Stimulated activated CD4-positive, alpha-beta T cell treated with anti-CD3 and anti-CD28 coated beads, Interleukin-4, amount 100 ng/mL, for 48 hours (primary cell): Measurements from ENCODE around the gene CHMP1A.
"Not testable (repeated sequence)": the region's sequence is repeated elsewhere in the genome, so short reads cannot be mapped to it uniquely, and the experiment has no call there.

Experiments used
- DNase-seq, 2 donors: peaks; one replicate each; pipeline ENCODE4 v3.0.0-alpha.2; 2020; ENCODE audit warnings: low read depth in 2 of 2

CHMP1A gene

DNA sequence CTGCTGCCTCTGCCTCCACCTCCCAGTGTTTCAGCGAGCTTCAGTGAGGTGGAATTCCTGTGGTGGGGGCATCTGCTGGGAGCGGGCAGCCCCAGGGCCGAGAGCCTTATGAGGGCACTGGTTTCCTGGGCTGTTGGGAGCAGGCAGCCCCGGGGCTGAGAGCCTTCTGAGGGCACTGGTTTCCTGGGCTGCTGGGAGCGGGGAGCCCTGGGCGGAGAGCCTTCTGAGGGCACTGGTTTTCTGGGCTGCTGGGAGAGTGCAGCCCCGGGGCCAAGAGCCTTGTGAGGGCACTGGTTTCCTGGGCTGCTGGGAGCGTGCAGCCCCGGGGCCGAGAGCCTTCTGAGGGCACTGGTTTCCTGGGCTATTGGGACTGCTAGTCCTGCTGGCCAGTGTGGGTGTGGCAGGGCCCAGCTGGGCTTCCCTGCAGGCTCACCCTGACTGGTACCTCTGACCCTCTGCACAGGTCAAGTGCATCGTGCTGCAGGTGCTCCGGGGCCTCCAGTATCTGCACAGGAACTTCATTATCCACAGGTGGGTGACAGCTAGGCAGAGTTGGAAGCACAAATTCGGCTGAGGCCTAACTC lies 34.6 kb upstream of the CHMP1A start:
- no peak for DNase-seq

DNA sequence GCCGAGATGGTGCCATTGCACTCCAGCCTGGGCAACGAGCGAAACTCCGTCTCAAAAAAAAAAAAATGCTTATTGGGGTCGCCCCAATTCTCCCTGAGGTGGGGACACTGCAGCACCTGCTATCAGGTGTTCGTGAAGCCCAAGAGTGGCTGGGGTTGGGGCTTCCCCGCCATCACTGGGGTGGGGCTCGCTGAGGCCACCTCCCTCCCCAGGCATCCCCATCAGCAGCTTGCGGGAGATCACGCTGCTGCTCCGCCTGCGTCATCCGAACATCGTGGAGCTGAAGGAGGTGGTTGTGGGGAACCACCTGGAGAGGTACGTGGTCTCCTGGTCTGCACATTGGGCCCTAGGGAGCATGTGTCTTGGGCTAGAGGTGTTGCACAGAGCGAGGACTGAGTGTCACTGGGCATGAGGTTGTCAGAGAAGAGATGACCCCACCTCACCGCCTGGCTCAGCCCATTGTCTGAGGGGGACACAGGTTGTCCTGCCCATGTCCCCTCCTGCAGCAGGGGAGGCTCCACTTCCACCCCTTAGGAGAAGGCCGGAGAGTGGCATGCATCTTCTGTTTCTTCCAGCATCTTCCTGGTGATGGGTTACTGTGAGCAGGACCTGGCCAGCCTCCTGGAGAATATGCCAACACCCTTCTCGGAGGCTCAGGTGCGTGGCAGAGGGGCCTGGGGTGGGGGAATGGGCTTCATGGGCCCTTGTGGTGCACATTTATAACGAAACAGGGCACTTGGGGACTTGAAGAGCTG lies 33.9 kb upstream of the CHMP1A start:
- no peak for DNase-seq

DNA sequence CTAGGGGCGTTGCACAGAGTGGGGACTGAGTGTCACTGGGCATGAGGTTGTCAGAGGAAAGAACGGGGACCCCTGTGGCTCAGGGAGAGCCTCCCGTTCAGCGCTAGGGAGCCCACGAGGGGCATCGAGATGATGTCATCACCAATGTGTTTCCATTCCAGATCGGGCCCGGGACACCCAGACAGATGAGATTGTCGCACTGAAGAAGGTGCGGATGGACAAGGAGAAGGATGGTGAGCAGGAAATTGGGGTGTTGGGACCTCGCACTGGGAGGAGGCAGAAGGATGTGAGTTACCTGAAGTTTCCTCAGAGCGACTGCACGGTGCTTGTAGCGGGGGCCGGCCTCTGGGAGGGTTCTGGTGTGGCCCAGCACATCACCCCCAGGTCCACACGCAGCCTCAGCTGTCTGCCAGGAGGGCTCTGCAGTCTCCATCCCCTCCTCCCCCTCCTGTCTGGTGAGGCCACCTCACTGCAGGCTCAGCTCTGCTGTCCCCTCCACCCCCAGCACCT lies 32.9 kb upstream of the CHMP1A start:
- DNase-seq, result no peak

DNA sequence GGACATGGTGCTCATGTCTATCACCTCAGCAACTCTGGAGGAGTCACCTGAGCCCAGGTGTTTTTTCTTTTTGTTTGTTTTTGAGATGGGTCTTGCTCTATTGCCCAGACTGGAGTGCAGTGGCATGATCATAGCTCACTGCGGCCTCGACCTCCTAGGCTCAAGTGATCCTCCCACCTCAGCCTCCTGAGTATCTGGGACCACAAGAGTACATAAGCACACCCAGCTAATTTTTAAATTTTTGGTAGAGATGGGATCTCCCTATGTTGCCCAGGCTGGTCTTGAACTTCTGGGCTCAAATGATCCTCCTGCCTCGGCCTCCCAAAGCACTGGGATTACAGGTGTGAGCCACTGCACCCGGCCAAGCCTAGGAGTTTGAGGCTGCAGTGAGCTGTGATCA lies 32.1 kb upstream of the CHMP1A start:
- not testable (repeated sequence) for DNase-seq

DNA sequence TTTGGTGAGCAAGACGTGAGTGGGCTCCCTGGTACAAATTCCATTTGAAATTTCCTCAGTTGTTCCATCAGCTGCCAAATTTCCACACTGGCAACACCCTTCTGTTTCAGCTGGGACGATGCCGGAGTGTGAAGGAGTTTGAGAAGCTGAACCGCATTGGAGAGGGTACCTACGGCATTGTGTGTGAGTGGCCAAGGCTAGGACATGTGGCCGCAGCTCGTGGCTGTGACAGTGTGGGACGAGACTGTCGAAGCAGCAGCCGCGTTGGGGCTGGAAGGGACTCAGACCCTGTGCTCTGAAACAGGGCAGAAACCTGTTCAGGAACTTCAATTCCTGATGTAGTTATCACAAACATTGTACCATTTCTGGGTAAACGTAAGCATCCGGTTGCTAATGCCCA lies 31.6 kb upstream of the CHMP1A start:
- no peak for DNase-seq

DNA sequence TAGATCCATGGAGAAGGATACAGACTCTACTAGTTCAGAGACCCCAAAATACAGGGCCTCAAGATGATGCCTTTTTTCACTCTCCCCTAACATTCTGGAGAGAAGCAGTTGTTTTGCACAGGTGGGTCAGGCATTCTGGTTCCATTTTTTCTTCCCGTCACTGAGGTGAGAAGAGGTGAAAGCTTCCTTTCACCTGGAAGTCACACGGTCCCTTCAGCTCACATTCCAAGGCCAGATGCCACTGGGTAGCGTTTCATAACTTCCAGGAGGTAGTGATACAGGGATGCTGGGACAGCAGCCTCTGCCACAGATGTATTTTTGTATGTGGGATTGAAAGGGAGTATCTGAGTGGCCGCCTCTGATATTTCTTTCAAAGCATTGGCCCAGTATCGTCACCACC lies 30.9 kb upstream of the CHMP1A start:
- no peak for DNase-seq

DNA sequence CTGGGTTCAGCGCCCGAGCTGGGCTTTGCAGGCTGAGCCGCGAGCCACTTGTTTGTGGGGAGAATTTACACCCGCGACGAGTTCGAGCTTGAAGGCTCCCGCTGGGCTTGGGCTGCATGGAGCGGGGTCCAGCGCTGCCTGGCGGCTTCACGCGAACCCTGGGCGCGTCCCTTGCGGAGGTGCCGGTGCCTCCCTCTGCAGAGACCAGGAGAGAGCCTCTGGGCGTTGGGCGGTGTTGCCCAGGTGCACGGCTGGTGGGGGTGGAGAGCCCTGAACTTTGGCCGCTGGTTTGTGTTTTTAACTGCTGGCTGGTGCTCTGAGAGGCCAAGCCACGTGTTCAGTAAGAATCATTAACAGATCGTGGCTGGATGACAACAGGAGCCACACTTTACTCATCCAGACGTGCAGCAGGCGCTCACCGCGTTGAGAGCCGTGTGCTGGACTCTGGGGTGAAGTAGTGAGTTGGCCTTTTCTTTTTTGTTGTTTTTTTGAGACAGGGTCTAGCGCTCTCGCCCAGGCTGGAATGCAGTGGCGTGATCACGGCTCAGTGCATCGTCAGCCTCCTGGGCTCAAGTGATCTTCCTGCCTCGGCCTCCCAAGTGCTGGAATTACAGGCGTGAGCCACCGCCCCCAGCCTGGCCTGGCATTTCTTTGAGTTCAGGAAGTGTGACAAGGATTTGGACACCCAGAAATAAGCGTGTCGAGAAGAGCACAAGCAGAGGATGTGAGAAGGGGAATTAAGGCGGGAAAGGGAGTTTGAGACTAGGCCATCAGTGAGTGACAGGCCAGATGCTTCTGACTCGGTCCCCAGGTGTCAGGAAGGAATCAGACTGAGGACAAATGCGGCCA lies 29.8 kb upstream of the CHMP1A start:
- DNase-seq, result peak in 1 of 2 donors; percentile 13

DNA sequence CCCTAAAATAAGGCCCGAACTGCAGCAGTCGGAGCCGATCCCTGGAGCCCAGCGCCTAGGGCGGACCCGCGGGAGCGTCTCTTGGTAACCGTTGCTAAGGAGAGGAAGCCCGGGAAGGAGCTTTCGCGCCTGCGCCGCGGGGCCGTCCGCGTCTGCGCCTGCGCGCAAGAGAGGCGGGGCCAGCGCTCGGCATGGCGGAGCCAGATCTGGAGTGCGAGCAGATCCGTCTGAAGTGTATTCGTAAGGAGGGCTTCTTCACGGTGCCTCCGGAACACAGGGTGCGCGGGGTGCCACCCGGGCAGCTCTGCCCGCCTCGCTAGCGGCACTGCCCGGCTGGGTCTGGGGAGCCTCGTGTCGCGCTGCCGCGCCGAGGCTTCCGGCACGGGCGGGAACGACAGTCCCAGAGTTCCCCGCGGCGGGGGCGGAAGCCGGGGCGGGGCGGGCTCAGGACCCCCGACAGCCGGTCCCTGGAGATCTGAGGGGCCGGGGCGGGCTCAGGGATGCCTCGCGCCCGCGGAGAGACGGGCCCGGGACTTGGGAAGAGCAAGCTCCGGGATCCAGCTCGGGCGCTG lies 29.1 kb upstream of the CHMP1A start, which contains the start of gene CDK10:
Gene CDK10 (plus strand): TSS at position 170 of the 572 bp plus-strand sequence. CDS start 22 bp downstream, at position 192.
- DNase-seq, result peak; percentile 82 to 91

DNA sequence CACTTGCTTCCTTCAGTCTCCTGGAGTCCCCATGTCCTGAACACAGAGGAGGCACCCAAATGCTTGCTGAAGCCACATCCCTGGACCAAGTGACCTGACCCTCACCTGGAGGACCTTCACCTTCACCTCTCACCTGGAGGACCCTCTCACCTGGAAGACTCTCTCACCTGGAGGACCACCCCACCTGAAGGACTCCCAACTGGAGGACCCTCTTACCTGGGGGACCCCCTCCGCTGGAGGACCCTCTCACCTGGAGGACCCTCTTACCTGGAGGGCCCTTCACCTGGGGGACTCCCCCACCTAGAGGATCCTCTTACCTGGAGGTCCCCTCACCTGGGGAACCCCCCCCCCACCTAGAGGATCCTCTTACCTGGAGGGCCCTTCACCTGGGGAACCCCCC lies 28.4 kb upstream of the CHMP1A start:
- no peak for DNase-seq

DNA sequence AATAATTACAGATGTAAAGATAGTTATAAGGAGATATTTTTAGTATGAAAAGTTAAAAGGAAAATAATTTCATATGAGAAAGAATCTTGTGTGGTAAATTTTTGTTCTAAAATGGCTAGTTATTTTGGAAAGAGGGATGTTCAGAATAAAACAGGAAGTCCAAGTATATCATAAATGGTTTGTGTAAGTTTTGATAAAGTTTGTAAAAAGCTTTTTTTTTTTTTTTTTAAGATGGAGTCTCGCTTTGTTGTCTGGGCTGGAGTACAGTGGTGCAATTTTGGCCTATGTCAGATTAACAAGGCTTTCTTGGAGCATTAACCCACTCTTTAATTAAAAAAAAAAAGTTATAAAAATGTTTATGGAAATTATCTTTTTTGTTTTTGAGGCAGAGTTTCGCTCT lies 20.8 kb upstream of the CHMP1A start:
- DNase-seq, result no peak

DNA sequence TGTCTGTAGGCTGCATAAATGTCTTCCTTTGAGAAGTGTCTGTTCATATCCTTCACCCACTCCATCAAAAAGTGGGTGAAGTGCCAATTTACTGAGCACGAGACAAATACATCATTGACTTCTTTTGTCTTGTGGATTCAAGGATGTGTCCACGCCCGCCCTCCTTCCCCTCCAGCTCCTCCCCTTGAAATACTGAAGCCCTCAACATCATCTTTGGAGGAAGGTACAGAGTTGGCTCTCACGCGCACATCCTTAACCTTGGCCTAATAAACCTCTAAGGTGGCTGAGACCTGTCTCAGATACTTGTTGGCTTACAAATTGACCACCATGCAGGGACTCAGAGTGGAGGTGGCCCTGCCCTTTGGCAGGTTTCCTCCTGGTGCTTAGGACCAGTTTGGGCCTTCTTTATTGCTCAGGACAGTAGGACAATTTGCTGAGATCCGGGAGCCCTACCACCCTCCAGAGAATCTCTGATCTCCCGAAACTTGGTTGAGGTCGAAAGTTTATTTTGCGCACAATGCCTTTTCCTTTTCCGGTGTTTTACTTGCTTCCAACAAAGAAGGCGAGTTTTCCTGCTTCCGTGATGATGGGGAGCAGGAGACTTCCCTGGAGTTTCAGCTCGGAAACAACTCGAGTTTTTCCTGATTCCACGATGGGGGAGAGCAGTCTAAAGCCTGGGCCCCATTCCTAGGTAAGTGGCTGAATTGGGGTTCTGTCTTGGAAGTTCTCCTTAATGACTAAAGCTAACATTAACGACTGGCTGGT lies 14.9 kb upstream of the CHMP1A start:
- DNase-seq, result no peak

DNA sequence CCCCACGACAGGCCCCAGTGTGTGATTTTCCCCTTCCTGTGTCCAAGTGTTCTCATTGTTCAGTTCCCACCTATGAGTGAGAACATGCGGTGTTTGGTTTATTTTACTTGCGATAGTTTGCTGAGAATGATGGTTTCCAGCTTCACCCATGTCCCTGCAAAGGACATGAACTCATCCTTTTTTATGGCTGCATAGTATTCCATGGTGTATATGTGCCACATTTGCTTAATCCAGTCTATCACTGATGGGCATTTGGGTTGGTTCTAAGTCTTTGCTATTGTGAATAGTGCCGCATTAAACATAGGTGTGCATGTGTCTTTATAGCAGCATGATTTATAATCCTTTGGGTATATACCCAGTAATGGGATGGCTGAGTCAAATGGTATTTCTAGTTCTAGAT lies 14.1 kb upstream of the CHMP1A start:
- not testable (repeated sequence) for DNase-seq

DNA sequence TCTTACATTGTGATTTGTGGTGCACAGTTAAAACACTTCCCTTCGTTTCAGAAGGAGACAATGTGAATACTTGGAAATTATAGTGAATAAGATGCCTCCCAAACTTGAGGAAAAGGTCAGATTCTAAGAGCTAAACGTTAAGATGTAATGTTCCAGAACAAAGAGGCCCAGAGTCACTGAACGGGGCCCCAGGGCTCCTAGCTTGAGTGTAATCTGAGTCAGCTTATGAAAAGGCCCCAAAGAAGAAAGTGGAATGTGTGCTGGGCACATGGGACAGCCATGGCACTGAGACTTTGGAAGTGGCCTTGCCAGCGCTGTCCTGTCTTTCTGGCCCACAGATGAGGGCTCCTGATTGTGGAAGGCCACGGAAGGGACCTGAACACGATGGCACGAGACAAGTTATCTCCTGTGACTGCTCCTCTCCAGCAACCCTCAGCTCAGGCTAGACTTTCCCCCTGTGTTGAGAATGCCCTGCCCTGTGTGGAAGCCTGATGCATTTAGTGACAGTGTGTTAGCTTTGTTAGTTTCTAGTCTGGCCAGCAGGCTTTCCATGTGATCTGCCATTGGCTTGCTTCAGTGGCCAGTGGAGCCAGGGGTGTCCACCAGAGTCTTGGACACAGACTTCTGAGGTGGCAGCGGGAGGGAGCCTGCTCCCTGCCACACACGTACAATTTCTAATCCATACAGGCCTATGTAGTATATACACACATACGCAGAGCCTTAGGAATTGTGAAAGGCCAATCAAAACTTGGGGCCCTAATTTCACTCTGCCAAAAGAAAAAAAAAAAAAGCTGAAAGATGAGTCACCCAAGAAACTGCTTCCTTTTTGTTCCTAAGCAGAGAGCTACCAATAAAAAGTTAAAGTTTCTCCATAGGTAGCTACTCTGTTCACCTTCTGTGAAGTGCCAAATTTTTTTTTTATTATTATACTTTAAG lies 13.3 kb upstream of the CHMP1A start:
- DNase-seq, result no peak

DNA sequence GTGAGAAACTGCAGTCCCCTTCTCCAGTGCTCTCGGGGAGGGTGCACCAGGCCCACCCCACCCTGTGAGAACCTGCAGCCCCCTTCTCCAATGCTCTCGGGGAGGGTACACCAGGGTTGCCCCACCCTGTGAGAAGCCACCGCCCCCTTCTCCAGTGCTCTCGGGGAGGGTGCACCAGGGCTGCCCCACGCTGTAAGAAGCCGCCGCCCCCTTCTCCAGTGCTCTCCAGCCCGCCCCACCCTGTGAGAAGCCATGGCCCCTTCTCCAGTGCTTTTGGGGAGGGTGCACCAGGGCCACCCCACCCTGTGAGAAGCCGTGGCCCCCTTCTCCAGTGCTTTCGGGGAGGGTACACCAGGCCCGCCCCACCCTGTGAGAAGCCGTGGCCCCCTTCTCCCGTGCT lies 12.2 kb upstream of the CHMP1A start:
- no peak for DNase-seq

DNA sequence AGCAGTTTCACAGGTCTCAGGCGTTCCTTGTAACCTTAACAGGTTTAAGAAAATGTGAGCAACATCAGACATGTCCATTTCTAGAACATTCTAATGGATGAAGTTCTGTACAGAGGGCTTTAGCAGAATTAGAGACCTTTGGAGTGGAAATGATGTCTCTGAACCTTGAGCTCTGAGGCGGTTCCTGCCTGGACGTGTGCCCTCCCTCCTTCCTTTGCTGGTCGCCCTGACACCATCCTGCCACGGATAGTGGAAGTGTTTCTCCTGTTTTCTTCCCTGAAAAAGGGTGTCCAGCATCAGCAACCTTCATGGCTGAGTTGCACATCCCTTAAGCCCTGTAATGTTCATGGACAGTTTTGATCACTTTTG lies 11.3 kb upstream of the CHMP1A start:
- DNase-seq, result no peak

DNA sequence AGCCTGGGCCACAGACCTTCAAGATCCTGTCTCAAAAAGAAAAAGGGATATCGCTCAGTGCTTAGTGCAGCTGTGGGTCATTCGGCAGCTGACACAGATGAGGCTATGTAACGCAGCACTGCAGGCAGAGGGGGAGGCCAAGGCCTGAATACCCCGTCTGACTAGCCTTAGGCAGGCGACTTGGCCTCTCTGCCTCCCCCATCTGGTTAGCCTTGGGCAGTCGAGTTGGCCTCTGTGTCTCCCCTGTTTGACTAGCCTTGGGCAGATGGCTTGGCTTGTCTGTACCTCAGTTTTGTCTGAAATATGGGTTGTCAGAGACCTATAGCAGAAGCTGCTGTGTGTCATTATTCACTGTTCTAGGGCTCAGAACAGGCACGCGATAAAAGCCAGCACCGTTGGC lies 10.1 kb upstream of the CHMP1A start:
- no peak for DNase-seq

DNA sequence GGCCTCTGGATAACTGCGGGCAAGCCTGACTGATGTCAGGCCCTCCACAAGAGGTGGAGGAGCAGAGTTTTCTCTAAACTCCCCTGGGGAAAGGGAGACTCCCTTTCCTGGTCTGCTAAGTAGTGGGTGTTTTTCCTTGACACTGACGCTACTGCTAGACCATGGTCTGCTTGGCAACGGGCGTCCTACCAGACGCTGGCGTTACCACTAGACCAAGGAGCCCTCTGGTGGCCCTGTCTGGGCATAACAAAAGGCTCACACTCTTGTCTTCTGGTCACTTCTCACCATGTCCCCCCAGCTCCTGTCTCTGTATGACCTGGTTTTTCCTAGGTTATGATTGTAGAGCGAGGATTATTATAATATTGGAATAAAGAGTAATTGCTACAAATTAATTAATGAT lies 9.5 kb upstream of the CHMP1A start:
- DNase-seq, result not testable (repeated sequence)

DNA sequence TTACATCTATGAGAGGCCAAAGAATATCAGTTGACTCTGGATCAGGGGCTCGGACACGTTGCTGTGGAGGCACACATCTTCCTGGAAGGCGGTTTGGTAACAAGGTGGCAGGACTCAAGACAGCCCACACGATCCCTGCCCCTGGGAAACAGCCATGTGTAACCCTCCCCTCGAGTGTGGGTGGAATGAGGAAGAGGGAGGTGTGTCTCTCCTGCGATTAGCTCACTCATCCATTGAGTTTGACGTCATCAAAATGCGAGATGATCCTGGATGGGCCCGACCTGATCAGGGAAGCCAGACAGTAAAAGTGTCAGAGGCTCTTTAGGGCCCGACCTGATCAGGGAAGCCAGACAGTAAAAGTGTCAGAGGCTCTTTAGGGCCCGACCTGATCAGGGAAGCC lies 6.7 kb upstream of the CHMP1A start:
- DNase-seq, result not testable (repeated sequence)

DNA sequence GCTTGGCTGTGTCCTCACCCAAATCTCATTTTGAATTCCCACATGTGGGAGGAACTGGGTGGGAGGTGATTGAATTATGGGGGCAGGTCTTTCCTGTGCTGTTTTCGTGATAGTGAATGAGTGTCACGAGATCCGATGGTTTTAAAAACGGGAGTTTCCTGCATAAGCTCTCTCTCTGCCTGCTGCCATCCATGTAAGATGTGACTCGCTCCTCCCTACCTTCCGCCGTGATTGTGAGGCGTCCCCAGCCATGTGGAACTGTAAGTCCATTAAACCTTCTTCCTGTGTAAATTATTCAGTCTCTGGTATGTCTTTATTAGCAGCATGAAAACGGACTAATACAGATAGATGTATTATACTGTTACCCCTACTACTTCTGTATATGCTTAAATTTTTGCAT lies 3.7 kb upstream of the CHMP1A start:
- DNase-seq, result no peak

DNA sequence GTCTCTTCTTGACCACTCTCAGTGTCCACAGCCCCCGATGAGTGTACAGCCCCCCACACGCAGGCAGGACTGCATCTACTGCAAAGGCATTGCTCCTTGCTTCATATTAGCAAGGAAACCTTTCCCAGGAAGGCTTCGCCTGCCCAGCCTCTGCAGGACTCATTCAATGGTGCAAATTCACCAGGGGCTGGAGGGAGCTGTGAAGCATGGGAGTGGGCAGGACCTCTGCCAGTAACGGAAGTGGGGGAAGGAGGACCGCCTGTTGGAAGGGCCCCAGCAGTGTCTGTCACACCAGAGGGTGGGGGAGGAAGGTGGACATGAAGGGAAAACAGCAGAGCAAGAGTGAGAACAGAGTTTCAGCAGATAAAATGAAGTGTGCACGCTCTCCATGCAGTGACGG lies 2.6 kb upstream of the CHMP1A start:
- DNase-seq, result no peak
